CD4-positive, alpha-beta T cell treated with Interleukin-6 at 100 ng/mL for 8 hours (primary cell): ENCODE measurements around the gene PAQR6.

Experiments
- DNase-seq: peaks from one replicate; pipeline ENCODE4 v3.0.0-alpha.2; 2020; ENCODE audit warnings: mixed read lengths, low spot score

PAQR6 gene

GRCh38 chr1:156195853-156196252 is 52.0 kb downstream of the PAQR6 start:
- no peak for DNase-seq

- no peak for DNase-seq
Measured at GRCh38 chr1:156194300-156194652, 53.6 kb downstream of the PAQR6 start.

- peak; percentile 97 for DNase-seq
Measured at GRCh38 chr1:156193488-156194299, 54.2 kb downstream of the PAQR6 start, which contains the start of gene SLC25A44. TSS of gene SLC25A44 (plus strand) at chr1:156194104. CDS start at chr1:156199848, 5,744 bp downstream.
